ENCODE measurements around the gene CLIP1.

DNA sequence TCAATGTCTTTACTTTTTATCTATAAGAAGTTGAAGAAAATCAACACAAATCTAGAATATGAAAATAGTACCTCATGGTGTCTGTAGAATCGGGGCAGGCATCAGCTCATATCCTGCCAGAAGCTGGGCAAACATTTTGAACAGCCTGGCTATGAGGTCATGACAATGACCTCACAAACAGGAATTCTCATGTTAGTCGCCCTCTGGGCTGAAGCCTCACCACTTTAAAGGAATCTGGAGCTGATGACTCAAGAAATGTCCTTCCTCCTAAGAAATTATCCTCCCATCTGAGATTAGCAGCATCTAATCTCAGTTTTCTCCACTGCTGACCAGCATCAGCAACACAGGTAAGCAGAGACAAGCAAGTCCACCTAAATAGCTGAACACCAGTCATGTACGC is 27.1 kb downstream of the CLIP1 start:
- TF ChIP-seq, protein P1, sequence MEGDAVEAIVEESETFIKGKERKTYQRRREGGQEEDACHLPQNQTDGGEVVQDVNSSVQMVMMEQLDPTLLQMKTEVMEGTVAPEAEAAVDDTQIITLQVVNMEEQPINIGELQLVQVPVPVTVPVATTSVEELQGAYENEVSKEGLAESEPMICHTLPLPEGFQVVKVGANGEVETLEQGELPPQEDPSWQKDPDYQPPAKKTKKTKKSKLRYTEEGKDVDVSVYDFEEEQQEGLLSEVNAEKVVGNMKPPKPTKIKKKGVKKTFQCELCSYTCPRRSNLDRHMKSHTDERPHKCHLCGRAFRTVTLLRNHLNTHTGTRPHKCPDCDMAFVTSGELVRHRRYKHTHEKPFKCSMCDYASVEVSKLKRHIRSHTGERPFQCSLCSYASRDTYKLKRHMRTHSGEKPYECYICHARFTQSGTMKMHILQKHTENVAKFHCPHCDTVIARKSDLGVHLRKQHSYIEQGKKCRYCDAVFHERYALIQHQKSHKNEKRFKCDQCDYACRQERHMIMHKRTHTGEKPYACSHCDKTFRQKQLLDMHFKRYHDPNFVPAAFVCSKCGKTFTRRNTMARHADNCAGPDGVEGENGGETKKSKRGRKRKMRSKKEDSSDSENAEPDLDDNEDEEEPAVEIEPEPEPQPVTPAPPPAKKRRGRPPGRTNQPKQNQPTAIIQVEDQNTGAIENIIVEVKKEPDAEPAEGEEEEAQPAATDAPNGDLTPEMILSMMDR (IDR thresholded peaks at IDR 0.05; ENCODE audit: low read length) = no peak
- no peak for TF ChIP-seq EZH2 (IDR thresholded peaks at IDR 0.05; ENCODE audit: borderline replicate concordance, low read length)
